K562 (cell line): ENCODE results near the gene CDH6. TPM values are rescaled to one million over a fixed set of nuclear protein-coding genes. Genes with fewer than 3 reads are reported as not detected.

Experiments used
- ATAC-seq: fragments of 200-7000 bp; cut with Tn5 transposase; 3 replicates; pipeline ENCODE4 v1.9.1; 2020; ENCODE audit warnings: moderate library complexity
- BruUV-seq: library from RNA; stranded (reverse); fragments of 400-500 nt; replicated peaks from 2 replicates; lab custom pipeline; 2021; lab: Mats Ljungman, UMichigan
- CTCF ChIA-PET: fragments of 300-600 bp; formaldehyde crosslinking; extraction: SDS; loops from one replicate; lab custom pipeline; 2021; ENCODE audit warnings: low intra/inter-chr PET ratio; lab: Yijun Ruan, JAX
- POLR2A ChIA-PET: fragments of 300-600, 350-650 bp; sonication (Branson Sonifier 250); formaldehyde crosslinking; extraction: SDS; loops from one replicate; lab custom pipeline; 2021; ENCODE audit warnings: antibody characterized with exemption, inconsistent platforms; lab: Yijun Ruan, JAX
- DNase-seq, 4 experiments: peaks; one replicate each; pipeline versions ENCODE4 v3.0.0 to v3.0.0-alpha.2; 2011 to 2018; ENCODE audit warnings: low spot score in 3 of 4, mixed read lengths in 3 of 4; ENCODE audit errors: extremely low read depth in 1 of 4
- FAIRE-seq: peaks from 2 replicates; lab custom pipeline; 2011; peaks lifted over from hg19 to GRCh38; lab: Jason Lieb, UNC
- H2AFZ ChIP-seq: 2 replicates; pipeline ENCODE4 v1.6.0; 2011; ENCODE audit warnings: low read depth, low read length, control low read depth, inconsistent platforms
- H3K27ac ChIP-seq: fragments of 200-600 bp; 3 replicates; pipeline ENCODE4 v1.8.0; 2011; ENCODE audit warnings: low read depth, mild to moderate bottlenecking, control low read depth, inconsistent platforms, low read length, moderate library complexity, mixed read lengths; ENCODE audit errors: extremely low read depth
- H3K27me3 ChIP-seq, 2 experiments: fragments of 300-600 bp in 1 of 2; 2 replicates in 1 of 2; 3 replicates in 1 of 2; pipeline versions ENCODE4 v1.6.0 to v1.8.0; 2011; ENCODE audit warnings: inconsistent platforms in 2 of 2, low read length in 2 of 2, mild to moderate bottlenecking in 1 of 2, mixed read lengths in 1 of 2, moderate library complexity in 1 of 2; ENCODE audit not compliant: control insufficient read depth in 2 of 2, insufficient read depth in 2 of 2
- H3K36me3 ChIP-seq: fragments of 300-600 bp; 3 replicates; pipeline ENCODE4 v1.8.0; 2011; ENCODE audit warnings: mild to moderate bottlenecking, low read length, inconsistent platforms; ENCODE audit not compliant: control insufficient read depth, insufficient read depth
- H3K4me1 ChIP-seq, 2 experiments: fragments of 200-600 bp in 1 of 2; replicated peaks in 1 of 2; 2 replicates in 1 of 2; 3 replicates in 1 of 2; pipeline versions ENCODE4 v1.5.1 to v1.8.0; 2011; ENCODE audit warnings: inconsistent platforms in 2 of 2, low read length in 2 of 2, mild to moderate bottlenecking in 1 of 2, mixed read lengths in 1 of 2, moderate library complexity in 1 of 2; ENCODE audit not compliant: control insufficient read depth in 2 of 2, insufficient read depth in 2 of 2
- H3K4me2 ChIP-seq: 2 replicates; pipeline ENCODE4 v1.6.1; 2011; ENCODE audit warnings: low read length, control low read depth, inconsistent platforms, mixed read lengths; ENCODE audit not compliant: insufficient read depth
- H3K4me3 ChIP-seq: fragments of 200-600 bp; sonication (generic), shearing (Covaris generic); 2 replicates; pipeline ENCODE4 v1.5.1; 2016; ENCODE audit warnings: control low read depth, inconsistent platforms
- H3K79me2 ChIP-seq: fragments of 200-600 bp; 3 replicates; pipeline ENCODE4 v1.8.0; 2011; ENCODE audit warnings: low read length, inconsistent platforms; ENCODE audit not compliant: control insufficient read depth, insufficient read depth
- H3K9ac ChIP-seq, 2 experiments: 2 replicates each; pipeline versions ENCODE4 v1.6.0 to v1.6.1; 2011; ENCODE audit warnings: low read depth in 2 of 2, low read length in 2 of 2, control low read depth in 1 of 2, inconsistent platforms in 1 of 2, mild to moderate bottlenecking in 1 of 2, mixed read lengths in 1 of 2; ENCODE audit not compliant: insufficient read depth in 1 of 2
- H3K9me1 ChIP-seq: one replicate; pipeline ENCODE4 v1.6.0; 2011; ENCODE audit warnings: inconsistent platforms, mild to moderate bottlenecking, low read length, moderate library complexity; ENCODE audit not compliant: control insufficient read depth, insufficient read depth
- H3K9me3 ChIP-seq: replicated peaks from 2 replicates; pipeline ENCODE4 v1.5.1; 2011; ENCODE audit warnings: low read depth, low read length, inconsistent platforms; ENCODE audit not compliant: control insufficient read depth, insufficient read depth
- H4K20me1 ChIP-seq: replicated peaks from 2 replicates; pipeline ENCODE4 v1.6.1; 2011; ENCODE audit warnings: low read length, inconsistent platforms, mixed read lengths; ENCODE audit not compliant: control insufficient read depth, insufficient read depth
- BRF1 ChIP-seq: IDR thresholded peaks from 3 replicates; pipeline ENCODE4 v1.6.1; 2011; ENCODE audit warnings: borderline replicate concordance, mild to moderate bottlenecking; ENCODE audit not compliant: insufficient read length; ENCODE audit errors: extremely low read depth
- NRF1 ChIP-seq, 2 experiments: fragments of 450-650 bp; IDR thresholded peaks in 1 of 2; conservative IDR thresholded peaks in 1 of 2; 2 replicates each; pipeline ENCODE4 v1.6.1; 2014; ENCODE audit warnings: mild to moderate bottlenecking in 2 of 2
- TFAP4 ChIP-seq: sonication (generic); formaldehyde crosslinking; IDR thresholded peaks from 2 replicates; pipeline ENCODE4 v1.8.0; 2022; ENCODE audit warnings: missing genetic modification reagents, mild to moderate bottlenecking, moderate library complexity, borderline replicate concordance
- ZKSCAN1 ChIP-seq: fragments of 150-350 bp; IDR thresholded peaks from 2 replicates; pipeline ENCODE4 v1.6.1; 2016; ENCODE audit warnings: low read depth, low read length
- ZMIZ1 ChIP-seq, 2 experiments: fragments of 150-350 bp in 1 of 2; IDR thresholded peaks; 2 replicates each; pipeline ENCODE4 v1.6.1; 2012 to 2016; ENCODE audit warnings: low read depth in 2 of 2, low read length in 2 of 2, mild to moderate bottlenecking in 1 of 2, moderate library complexity in 1 of 2
- ZNF224 ChIP-seq: sonication (generic); formaldehyde crosslinking; IDR thresholded peaks from 2 replicates; pipeline ENCODE4 v1.8.0; 2022; ENCODE audit warnings: mild to moderate bottlenecking, missing genetic modification reagents
- ZNF41 ChIP-seq: fragments of 250-450 bp; sonication (Bioruptor Pico); conservative IDR thresholded peaks from 2 replicates; pipeline ENCODE4 v1.4.0; 2020; ENCODE audit warnings: mild to moderate bottlenecking
- ZNF77 ChIP-seq: fragments of 250-450 bp; sonication (Bioruptor Pico); IDR thresholded peaks from 2 replicates; pipeline ENCODE4 v1.5.0; 2020
- WGBS: fragments of 100-300 bp; shearing (Covaris generic); methylation state at CpG from one replicate; pipeline ENCODE4 v1.1.6; 2016; ENCODE audit warnings: low coverage, mixed read lengths; ENCODE audit not compliant: insufficient coverage; ENCODE audit errors: missing lambda C conversion rate; 5-methylcytosine and 5-hydroxymethylcytosine counted together
- in situ Hi-C: fragments of 300-500 bp; cut with MboI; formaldehyde crosslinking; loops from 4 replicates; pipeline ENCODE4 v1.15.0; 2018; ENCODE audit warnings: inconsistent platforms, mixed read lengths
- intact Hi-C: fragments of 100-400 bp; cut with micrococcal nuclease; formaldehyde crosslinking; loops from 2 replicates; pipeline ENCODE4 v1.14.2; 2022
- polyA plus RNA-seq, 8 experiments: library from polyadenylated mRNA; depleted of rRNA in 4 of 8; stranded (reverse) in 5 of 8; unstranded in 3 of 8; fragments of >200 nt; fragmentation: Nextera tagmentation in 2 of 8; fragmentation: Illumina TruSeq in 1 of 8; extraction: Ambion mirVana in 2 of 8; extraction: Trizol in 1 of 8; gene quantifications; 2 replicates each; pipeline versions ENCODE4 v1.2.1 to v1.2.3, GENCODE V29; 2011 to 2014; ENCODE audit warnings: inconsistent platforms in 1 of 8, missing spikeins in 1 of 8
- total RNA-seq, 7 experiments: library from RNA; depleted of rRNA in 6 of 7; stranded (reverse); fragments of >200 nt in 6 of 7; fragmentation: Illumina TruSeq in 2 of 7; extraction: Trizol in 2 of 7; gene quantifications; 2 replicates each; pipeline versions ENCODE4 v1.2.1 to v1.2.3, GENCODE V29; 2011 to 2021; ENCODE audit warnings: low replicate concordance in 1 of 7

Gene CDH6
- total and polyA plus RNA-seq, 9 of the 15 experiments (the other 6 are each of a cell fraction or from before 2014, with no cell fraction given), result not detected

GRCh38 chr5:31196309-31196708, 2.8 kb downstream of the CDH6 start:
- Histone ChIP-seq H3K9me3 (no peaks in the 10 kb centered on the region), H4K20me1 (no peaks in the 10 kb centered on the region), H3K9ac (no peak overlapping the region), H3K4me2 (no peak overlapping the region), H3K4me3 (no peak overlapping the region), H3K27me3 (peaks cover 5 to 12% of the 10 kb centered on the region in 2 experiments; a peak in 3 of 5 replicates), H3K4me1 (no peaks in the 10 kb centered on the region), H3K9me1 (no peaks in the 10 kb centered on the region), H3K36me3 (no peaks in the 10 kb centered on the region), H3K27ac (no peak overlapping the region), H3K79me2 (no peaks in the 10 kb centered on the region), H2AFZ (no peak overlapping the region)
- no TSS peak for BruUV-seq
- TF ChIP-seq ZKSCAN1 (no peak), ZNF41 (no peak), TFAP4 (CRISPR knock-in tag) (no peak), BRF1 (no peak), ZNF77 (CRISPR knock-in tag) (no peak), ZNF224 (CRISPR knock-in tag) (no peak), NRF1 (conservative IDR thresholded peaks at IDR 0.05 in 1 of 2, IDR thresholded peaks at IDR 0.05 in 1 of 2) (no peak), ZMIZ1 (IDR thresholded peaks at IDR 0.05; ENCODE audit: low read depth in 2 of 2, low read length in 2 of 2) (no peak)
- no peak for DNase-seq
- no peak for ATAC-seq
- CTCF ChIA-PET, result no interaction called here
- no peak for FAIRE-seq
- in situ Hi-C loops (no loop called here), intact Hi-C loops (no loop called here)
- WGBS, result 0% methylated on average over 2 of the region's 2 CpGs
- POLR2A ChIA-PET, result no interaction called here
